Osteoblast (primary cell): ENCODE data around the gene NFATC1. TPM values are rescaled to one million over a fixed set of nuclear protein-coding genes. Genes with fewer than 3 reads are reported as not detected.
A peak's percentile ranks its signal among the peaks of the same experiment; 100 is the strongest.

Source experiments
- DNase-seq: peaks from one replicate; pipeline ENCODE4 v3.0.0; 2011; ENCODE audit warnings: low spot score, mixed read lengths; ENCODE audit not compliant: insufficient read length; ENCODE audit errors: missing footprints
- H2AFZ ChIP-seq: 2 replicates; pipeline ENCODE4 v1.6.0; 2011; ENCODE audit warnings: mild to moderate bottlenecking, low read length
- H3K27ac ChIP-seq: 2 replicates; pipeline ENCODE4 v1.5.1; 2011; ENCODE audit warnings: mild to moderate bottlenecking, low read depth, low read length, moderate library complexity
- H3K27me3 ChIP-seq: 2 replicates; pipeline ENCODE4 v1.6.0; 2012; ENCODE audit warnings: mild to moderate bottlenecking, control low read depth, inconsistent platforms, low read length, moderate library complexity; ENCODE audit not compliant: insufficient read depth
- H3K36me3 ChIP-seq: 2 replicates; pipeline ENCODE4 v1.5.1; 2011; ENCODE audit warnings: mild to moderate bottlenecking, low read length, control low read depth, moderate library complexity; ENCODE audit not compliant: insufficient read depth
- H3K4me1 ChIP-seq: 2 replicates; pipeline ENCODE4 v1.5.1; 2011; ENCODE audit warnings: mild to moderate bottlenecking, low read length, control low read depth, moderate library complexity; ENCODE audit not compliant: insufficient read depth
- H3K4me2 ChIP-seq: 2 replicates; pipeline ENCODE4 v1.6.0; 2011; ENCODE audit warnings: mild to moderate bottlenecking, low read length; ENCODE audit not compliant: insufficient read depth
- H3K4me3 ChIP-seq: fragments of 200-600 bp; sonication (generic); 3 replicates; pipeline ENCODE4 v1.5.1; 2012; ENCODE audit warnings: mild to moderate bottlenecking, low read length, inconsistent platforms; ENCODE audit not compliant: insufficient read depth
- H3K79me2 ChIP-seq: 2 replicates; pipeline ENCODE4 v1.6.0; 2012; ENCODE audit warnings: mild to moderate bottlenecking, low read length, control low read depth, inconsistent platforms; ENCODE audit not compliant: insufficient read depth
- H3K9me3 ChIP-seq: 2 replicates; pipeline ENCODE4 v1.5.1; 2011; ENCODE audit warnings: low read depth, low read length, control low read depth
- H4K20me1 ChIP-seq: 2 replicates; pipeline ENCODE4 v1.6.0; 2012; ENCODE audit warnings: mild to moderate bottlenecking, low read length, control low read depth; ENCODE audit not compliant: insufficient read depth
- total RNA-seq: library from RNA; depleted of rRNA; stranded (reverse); fragments of >200 nt; gene quantifications from 2 replicates; pipeline ENCODE4 v1.2.3, GENCODE V29; 2012
- TF ChIP-seq, protein P1 (sequence below): IDR thresholded peaks from 2 replicates; pipeline ENCODE4 v1.5.1; 2011; ENCODE audit warnings: mild to moderate bottlenecking, low read depth, low read length, moderate library complexity; ENCODE audit errors: extremely low read depth

Gene NFATC1
- total RNA-seq, 1 donor, result 6.2 TPM

DNA sequence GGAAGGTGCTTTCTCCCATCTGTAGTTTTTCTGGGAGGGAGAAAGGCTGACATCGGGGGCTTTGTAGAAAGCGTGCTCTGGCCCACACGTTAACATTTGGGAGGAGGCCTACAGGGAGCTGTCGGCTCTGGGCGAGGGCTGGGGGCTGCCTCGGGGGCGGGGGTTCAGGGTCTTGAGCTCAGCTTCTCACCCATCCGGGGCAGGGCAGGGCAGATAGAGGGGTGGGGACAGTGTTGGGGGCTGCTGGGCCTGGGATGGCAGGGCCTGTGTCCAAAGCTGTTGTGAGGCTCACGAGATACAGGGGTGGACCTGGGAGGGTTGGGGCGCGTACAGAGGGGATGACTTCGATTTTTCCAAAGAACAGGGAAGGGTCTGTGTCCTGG is 27.0 kb downstream of the NFATC1 start:
- no peak overlapping the region for H2AFZ ChIP-seq
- H3K27me3 ChIP-seq, result no peaks in the 10 kb centered on the region
- TF ChIP-seq, protein P1, sequence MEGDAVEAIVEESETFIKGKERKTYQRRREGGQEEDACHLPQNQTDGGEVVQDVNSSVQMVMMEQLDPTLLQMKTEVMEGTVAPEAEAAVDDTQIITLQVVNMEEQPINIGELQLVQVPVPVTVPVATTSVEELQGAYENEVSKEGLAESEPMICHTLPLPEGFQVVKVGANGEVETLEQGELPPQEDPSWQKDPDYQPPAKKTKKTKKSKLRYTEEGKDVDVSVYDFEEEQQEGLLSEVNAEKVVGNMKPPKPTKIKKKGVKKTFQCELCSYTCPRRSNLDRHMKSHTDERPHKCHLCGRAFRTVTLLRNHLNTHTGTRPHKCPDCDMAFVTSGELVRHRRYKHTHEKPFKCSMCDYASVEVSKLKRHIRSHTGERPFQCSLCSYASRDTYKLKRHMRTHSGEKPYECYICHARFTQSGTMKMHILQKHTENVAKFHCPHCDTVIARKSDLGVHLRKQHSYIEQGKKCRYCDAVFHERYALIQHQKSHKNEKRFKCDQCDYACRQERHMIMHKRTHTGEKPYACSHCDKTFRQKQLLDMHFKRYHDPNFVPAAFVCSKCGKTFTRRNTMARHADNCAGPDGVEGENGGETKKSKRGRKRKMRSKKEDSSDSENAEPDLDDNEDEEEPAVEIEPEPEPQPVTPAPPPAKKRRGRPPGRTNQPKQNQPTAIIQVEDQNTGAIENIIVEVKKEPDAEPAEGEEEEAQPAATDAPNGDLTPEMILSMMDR, result no peak
- no peaks in the 10 kb centered on the region for H3K4me1 ChIP-seq
- H3K27ac ChIP-seq, result no peak overlapping the region
- no peaks in the 10 kb centered on the region for H3K79me2 ChIP-seq
- no peak overlapping the region for H3K4me3 ChIP-seq
- DNase-seq, result no peak
- H3K36me3 ChIP-seq, result no peaks in the 10 kb centered on the region
- H3K9me3 ChIP-seq, result no peaks in the 10 kb centered on the region
- peaks cover 13% of the 10 kb centered on the region for H4K20me1 ChIP-seq
- H3K4me2 ChIP-seq, result no peak overlapping the region

DNA sequence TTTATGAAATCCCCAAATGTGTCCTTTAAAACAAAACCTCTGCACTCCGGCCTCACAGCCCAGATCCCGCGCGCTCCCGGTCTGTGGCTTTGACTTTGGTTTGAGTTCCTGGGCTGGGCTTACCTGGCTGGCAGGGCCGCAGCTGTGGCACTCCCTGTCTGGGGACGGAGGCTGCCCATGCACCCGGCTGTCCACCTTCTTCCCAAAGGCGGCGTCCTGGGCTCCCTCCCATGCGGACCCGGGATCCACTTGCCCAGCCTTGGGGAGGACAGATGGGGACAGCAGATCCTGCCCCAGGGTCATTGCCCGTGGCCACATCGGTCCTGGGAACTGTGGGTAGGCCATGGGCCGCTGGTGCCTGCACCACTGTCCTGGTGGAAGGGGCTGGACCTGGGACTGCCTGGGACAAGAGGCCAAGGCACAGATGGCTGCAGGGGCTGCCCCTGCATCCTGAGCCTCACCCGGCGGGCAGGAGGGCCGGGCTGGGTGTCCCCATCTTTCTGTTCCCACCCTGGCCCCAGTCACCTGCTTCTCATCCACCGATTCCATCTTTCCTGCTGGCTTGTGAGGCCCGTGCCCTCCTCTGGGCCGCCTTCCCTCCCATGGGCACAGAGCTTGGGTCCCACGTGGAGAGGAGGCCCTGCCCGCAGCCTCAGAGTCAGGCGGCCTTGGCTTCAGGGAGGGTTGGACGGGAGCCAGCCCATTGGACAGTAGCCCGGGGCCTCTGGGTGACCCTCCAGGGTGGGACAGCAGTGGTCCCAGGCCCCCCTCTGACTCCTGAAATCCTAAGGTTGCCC is 27.7 kb downstream of the NFATC1 start:
- Histone ChIP-seq H4K20me1 (peaks cover 12% of the 10 kb centered on the region), H3K4me1 (no peaks in the 10 kb centered on the region), H2AFZ (no peak overlapping the region), H3K27me3 (no peaks in the 10 kb centered on the region), H3K9me3 (no peaks in the 10 kb centered on the region), H3K27ac (no peak overlapping the region), H3K4me3 (no peak overlapping the region), H3K79me2 (no peaks in the 10 kb centered on the region), H3K4me2 (no peak overlapping the region), H3K36me3 (no peaks in the 10 kb centered on the region)
- DNase-seq, result peak; percentile 93
- TF ChIP-seq, protein P1, result no peak

DNA sequence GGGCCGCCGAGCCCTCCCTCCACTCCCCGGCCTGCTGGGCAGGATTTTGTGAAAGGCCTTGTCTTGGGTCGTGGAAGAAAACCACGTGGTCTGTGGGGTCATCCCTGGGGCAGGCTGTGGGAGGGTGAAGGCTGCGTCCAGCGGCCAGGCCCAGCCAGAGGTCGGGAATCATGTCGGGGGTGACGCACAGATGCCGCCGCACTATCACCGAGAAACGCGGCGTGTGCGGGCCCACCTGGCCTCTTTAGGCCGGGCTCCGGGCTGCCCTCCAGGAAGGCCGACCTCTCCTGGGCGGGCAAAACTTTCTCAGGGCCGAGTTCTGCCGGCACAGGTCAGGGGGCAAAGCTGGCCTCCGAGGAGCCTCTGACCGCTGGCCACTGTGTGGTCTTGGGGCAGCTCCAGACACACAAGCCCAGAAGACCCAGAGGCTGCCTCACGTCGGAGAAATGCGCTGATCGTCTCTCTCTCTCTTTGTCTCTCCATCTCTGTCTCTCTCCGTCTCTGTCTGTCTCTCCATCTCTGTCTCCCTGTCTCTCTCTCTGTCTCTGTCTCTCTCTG is 28.4 kb downstream of the NFATC1 start:
- Histone ChIP-seq H3K4me3 (no peak overlapping the region), H2AFZ (no peak overlapping the region), H3K9me3 (no peaks in the 10 kb centered on the region), H3K27me3 (no peaks in the 10 kb centered on the region), H3K36me3 (no peaks in the 10 kb centered on the region), H3K4me1 (no peaks in the 10 kb centered on the region), H3K79me2 (no peaks in the 10 kb centered on the region), H3K27ac (no peak overlapping the region), H3K4me2 (no peak overlapping the region), H4K20me1 (peaks cover 6% of the 10 kb centered on the region)
- DNase-seq, result no peak
- TF ChIP-seq, protein P1, result no peak

DNA sequence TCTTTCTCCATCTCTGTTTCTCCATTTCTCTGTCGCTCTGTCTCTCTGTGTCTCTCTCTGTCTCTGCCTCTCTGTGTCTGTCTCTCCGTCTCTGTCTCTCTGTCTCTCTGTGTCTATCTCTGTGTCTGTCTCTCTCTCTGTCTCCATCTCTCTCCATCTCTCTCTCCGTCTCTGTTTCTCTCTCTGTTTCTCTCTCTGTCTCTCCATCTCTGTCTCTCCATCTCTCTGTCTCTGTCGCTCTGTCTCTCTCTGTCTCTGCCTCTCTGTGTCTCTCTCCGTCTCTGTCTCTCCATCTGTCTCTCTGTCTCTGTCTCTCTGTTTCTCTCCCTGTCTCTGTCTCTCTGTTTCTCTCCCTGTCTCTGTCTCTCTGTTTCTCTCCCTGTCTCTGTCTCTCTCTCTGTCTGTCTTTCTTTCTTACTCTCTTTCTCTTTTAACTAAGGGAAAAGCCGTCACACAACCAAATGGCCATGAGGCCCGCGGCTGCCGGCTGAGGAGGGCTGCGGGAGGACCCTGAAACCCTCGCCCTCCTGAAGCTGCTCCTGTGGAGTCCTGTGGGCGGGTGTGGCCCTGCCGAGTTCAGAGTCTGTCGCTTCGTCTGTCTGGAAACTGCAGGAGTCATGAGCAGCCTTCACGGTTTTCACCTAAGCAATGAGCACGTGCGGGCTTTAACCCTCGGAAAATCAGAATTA is 29.3 kb downstream of the NFATC1 start:
- Histone ChIP-seq H3K27ac (no peak overlapping the region), H3K9me3 (no peaks in the 10 kb centered on the region), H3K4me1 (no peaks in the 10 kb centered on the region), H3K4me3 (no peak overlapping the region), H4K20me1 (peaks cover 6% of the 10 kb centered on the region), H3K36me3 (no peaks in the 10 kb centered on the region), H3K27me3 (no peaks in the 10 kb centered on the region), H3K79me2 (no peaks in the 10 kb centered on the region), H3K4me2 (no peak overlapping the region), H2AFZ (no peak overlapping the region)
- TF ChIP-seq, protein P1, result no peak
- no peak for DNase-seq
